ENCODE measurements around the gene AMZ1. TPM values are rescaled to one million over a fixed set of nuclear protein-coding genes. Genes with fewer than 3 reads are reported as not detected.
"Not testable (repeated sequence)": the region's sequence is repeated elsewhere in the genome, so short reads cannot be mapped to it uniquely, and the experiment has no call there.

Gene AMZ1
- total and polyA plus RNA-seq, 10 of the 15 experiments (the other 5 are each of a cell fraction or from before 2014, with no cell fraction given) = 0.02 to 2.0 (median 0.69) TPM

DNA sequence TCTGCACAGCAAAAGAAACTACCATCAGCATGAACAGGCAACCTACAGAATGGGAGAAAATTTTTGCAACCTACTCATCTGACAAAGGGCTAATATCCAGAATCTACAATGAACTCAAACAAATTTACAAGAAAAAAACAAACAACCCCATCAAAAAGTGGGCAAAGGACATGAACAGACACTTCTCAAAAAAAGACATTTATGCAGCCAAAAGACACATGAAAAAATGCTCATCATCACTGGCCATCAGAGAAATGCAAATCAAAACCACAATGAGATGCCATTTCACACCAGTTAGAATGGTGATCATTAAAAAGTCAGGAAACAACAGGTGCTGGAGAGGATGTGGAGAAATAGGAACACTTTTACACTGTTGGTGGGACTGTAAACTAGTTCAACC is 60.7 kb downstream of the AMZ1 start:
- H3K27ac ChIP-seq (ENCODE audit: control insufficient read depth, insufficient read depth); H3K4me1 ChIP-seq (ENCODE audit: control insufficient read depth, insufficient read depth, low read length); H4K20me1 ChIP-seq (ENCODE audit: control insufficient read depth, insufficient read depth); DNase-seq (ENCODE audit: low read depth, low spot score); ATAC-seq; H3K27me3 ChIP-seq (replicated peaks in 1 of 2; ENCODE audit: control insufficient read depth in 2 of 2, insufficient read depth in 2 of 2, low read length in 1 of 2); POLR2A ChIA-PET; FAIRE-seq; CTCF ChIA-PET; H3K9ac ChIP-seq (ENCODE audit: control insufficient read depth, insufficient read depth, low read length); intact Hi-C loops (cut with micrococcal nuclease; ENCODE audit: unreplicated experiment); H2AFZ ChIP-seq (ENCODE audit: control insufficient read depth, low read depth, low read length); H3K9me3 ChIP-seq (replicated peaks; ENCODE audit: control insufficient read depth, insufficient read depth, low read length); H3K79me2 ChIP-seq (ENCODE audit: control insufficient read depth, insufficient read depth, low read length); SMC1A ChIA-PET (ENCODE audit: uncharacterized antibody, unreplicated experiment); H3K36me3 ChIP-seq (ENCODE audit: control insufficient read depth in 2 of 2, insufficient read depth in 2 of 2, low read length in 1 of 2); H3K4me3 ChIP-seq; H3K4me2 ChIP-seq (ENCODE audit: control insufficient read depth, insufficient read depth); in situ Hi-C loops (cut with MboI); BruUV-seq (replicated peaks); RAD21 ChIA-PET (ENCODE audit: unreplicated experiment): not testable (repeated sequence)

DNA sequence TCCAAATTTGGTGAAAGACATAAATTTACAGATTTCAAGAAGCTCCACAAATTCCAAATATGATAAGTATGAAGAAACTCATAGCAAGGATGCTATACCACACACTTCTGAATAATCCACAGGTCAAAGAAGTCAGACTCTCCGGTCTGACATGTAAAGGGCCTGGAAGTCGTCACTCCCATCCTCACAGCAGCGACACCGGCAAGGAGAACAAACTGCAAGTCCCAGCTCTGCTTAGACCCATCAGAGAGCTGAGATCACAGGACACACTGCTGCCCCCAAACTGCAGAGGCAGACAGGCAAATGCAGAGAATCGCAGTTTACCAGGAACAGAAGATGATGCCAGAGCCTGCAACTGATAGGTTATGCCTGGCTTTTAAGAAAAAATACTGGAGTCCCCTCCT is 62.0 kb downstream of the AMZ1 start:
- ATAC-seq = no peak
- Histone ChIP-seq H3K4me1 (ENCODE audit: control insufficient read depth, insufficient read depth, low read length) (no peaks in the 10 kb centered on the region), H3K79me2 (ENCODE audit: control insufficient read depth, insufficient read depth, low read length) (no peaks in the 10 kb centered on the region), H3K27me3 (replicated peaks in 1 of 2; ENCODE audit: control insufficient read depth in 2 of 2, insufficient read depth in 2 of 2, low read length in 1 of 2) (no peaks in the 10 kb centered on the region), H3K9me3 (replicated peaks; ENCODE audit: control insufficient read depth, insufficient read depth, low read length) (no peaks in the 10 kb centered on the region; the same call in 2 of the 3 replicates), H3K4me3 (no peak overlapping the region), H3K27ac (ENCODE audit: control insufficient read depth, insufficient read depth) (no peak overlapping the region), H4K20me1 (ENCODE audit: control insufficient read depth, insufficient read depth) (no peaks in the 10 kb centered on the region), H2AFZ (ENCODE audit: control insufficient read depth, low read depth, low read length) (no peak overlapping the region), H3K36me3 (ENCODE audit: control insufficient read depth in 2 of 2, insufficient read depth in 2 of 2, low read length in 1 of 2) (no peaks in the 10 kb centered on the region), H3K9ac (ENCODE audit: control insufficient read depth, insufficient read depth, low read length) (no peak overlapping the region), H3K4me2 (ENCODE audit: control insufficient read depth, insufficient read depth) (no peak overlapping the region)
- intact Hi-C loops (cut with micrococcal nuclease; ENCODE audit: unreplicated experiment) = no loop called here
- BruUV-seq (replicated peaks) = no TSS peak
- ChIA-PET SMC1A (ENCODE audit: uncharacterized antibody, unreplicated experiment) (interaction anchor here (2.0 kb wide), 1 partner anchor 10 kb away, joined by 9 read pairs; no protein-coding TSS in a partner anchor), POLR2A (no interaction called here), RAD21 (ENCODE audit: unreplicated experiment) (no interaction called here), CTCF (no interaction called here)
- in situ Hi-C loops (cut with MboI) = no loop called here
- FAIRE-seq = no peak
- DNase-seq (ENCODE audit: low read depth, low spot score) = no peak
- TF ChIP-seq, protein P1, sequence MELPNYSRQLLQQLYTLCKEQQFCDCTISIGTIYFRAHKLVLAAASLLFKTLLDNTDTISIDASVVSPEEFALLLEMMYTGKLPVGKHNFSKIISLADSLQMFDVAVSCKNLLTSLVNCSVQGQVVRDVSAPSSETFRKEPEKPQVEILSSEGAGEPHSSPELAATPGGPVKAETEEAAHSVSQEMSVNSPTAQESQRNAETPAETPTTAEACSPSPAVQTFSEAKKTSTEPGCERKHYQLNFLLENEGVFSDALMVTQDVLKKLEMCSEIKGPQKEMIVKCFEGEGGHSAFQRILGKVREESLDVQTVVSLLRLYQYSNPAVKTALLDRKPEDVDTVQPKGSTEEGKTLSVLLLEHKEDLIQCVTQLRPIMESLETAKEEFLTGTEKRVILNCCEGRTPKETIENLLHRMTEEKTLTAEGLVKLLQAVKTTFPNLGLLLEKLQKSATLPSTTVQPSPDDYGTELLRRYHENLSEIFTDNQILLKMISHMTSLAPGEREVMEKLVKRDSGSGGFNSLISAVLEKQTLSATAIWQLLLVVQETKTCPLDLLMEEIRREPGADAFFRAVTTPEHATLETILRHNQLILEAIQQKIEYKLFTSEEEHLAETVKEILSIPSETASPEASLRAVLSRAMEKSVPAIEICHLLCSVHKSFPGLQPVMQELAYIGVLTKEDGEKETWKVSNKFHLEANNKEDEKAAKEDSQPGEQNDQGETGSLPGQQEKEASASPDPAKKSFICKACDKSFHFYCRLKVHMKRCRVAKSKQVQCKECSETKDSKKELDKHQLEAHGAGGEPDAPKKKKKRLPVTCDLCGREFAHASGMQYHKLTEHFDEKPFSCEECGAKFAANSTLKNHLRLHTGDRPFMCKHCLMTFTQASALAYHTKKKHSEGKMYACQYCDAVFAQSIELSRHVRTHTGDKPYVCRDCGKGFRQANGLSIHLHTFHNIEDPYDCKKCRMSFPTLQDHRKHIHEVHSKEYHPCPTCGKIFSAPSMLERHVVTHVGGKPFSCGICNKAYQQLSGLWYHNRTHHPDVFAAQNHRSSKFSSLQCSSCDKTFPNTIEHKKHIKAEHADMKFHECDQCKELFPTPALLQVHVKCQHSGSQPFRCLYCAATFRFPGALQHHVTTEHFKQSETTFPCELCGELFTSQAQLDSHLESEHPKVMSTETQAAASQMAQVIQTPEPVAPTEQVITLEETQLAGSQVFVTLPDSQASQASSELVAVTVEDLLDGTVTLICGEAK (IDR thresholded peaks at IDR 0.05; ENCODE audit: borderline replicate concordance) = no peak
- WGBS (ENCODE audit: insufficient coverage, insufficient replicate concordance, low lambda C conversion rate, missing lambda C conversion rate) = 100% methylated on average over 5 of the region's 5 CpGs

All from GM12878 (cell line).